A549 (cell line): ENCODE measurements around the gene GNB1L. TPM values are rescaled to one million over a fixed set of nuclear protein-coding genes. Genes with fewer than 3 reads are reported as not detected.

Experiments
- ATAC-seq, 2 experiments: fragments of 200-7000 bp in 1 of 2; fragments of >200 bp in 1 of 2; cut with Nextera tagmentation in 1 of 2; cut with Tn5 transposase in 1 of 2; 3 replicates each; pipeline versions ENCODE4 v1.8.0 to v1.9.1; 2018 to 2020; ENCODE audit warnings: mild to moderate bottlenecking in 1 of 2, moderate library complexity in 1 of 2
- CTCF ChIA-PET: fragments of 300-600 bp; sonication (Branson Sonifier 250); formaldehyde crosslinking; extraction: SDS; loops from one replicate; lab custom pipeline; 2021; ENCODE audit warnings: antibody characterized with exemption, inconsistent platforms; lab: Yijun Ruan, JAX
- POLR2A ChIA-PET: fragments of 350-600 bp; formaldehyde crosslinking; extraction: SDS; loops from one replicate; lab custom pipeline; 2021; ENCODE audit warnings: antibody characterized with exemption, inconsistent platforms; lab: Yijun Ruan, JAX
- DNase-seq, 2 experiments: peaks; one replicate each; pipeline versions ENCODE4 v3.0.0 to v3.0.0-alpha.2; 2011 to 2016; ENCODE audit warnings: low read depth in 1 of 2, low spot score in 1 of 2
- FAIRE-seq: peaks from 2 replicates; lab custom pipeline; 2011; peaks lifted over from hg19 to GRCh38; lab: Jason Lieb, UNC
- H3K27ac ChIP-seq, 2 experiments: fragments of >200 bp; sonication (Bioruptor Twin); formaldehyde crosslinking; 3 replicates each; pipeline ENCODE4 v1.5.1; 2016 to 2017
- H3K4me1 ChIP-seq: fragments of >200 bp; sonication (Bioruptor Twin); formaldehyde crosslinking; 3 replicates; pipeline ENCODE4 v1.6.1; 2016
- H3K4me2 ChIP-seq: fragments of >200 bp; sonication (Bioruptor Twin); formaldehyde crosslinking; 3 replicates; pipeline ENCODE4 v1.6.1; 2016
- H3K4me3 ChIP-seq: fragments of >200 bp; sonication (Bioruptor Twin); formaldehyde crosslinking; 3 replicates; pipeline ENCODE4 v1.5.1; 2016
- H3K9me3 ChIP-seq: fragments of >200 bp; sonication (Bioruptor Twin); formaldehyde crosslinking; 3 replicates; pipeline ENCODE4 v1.6.1; 2016
- CBX2 ChIP-seq: fragments of 200-600 bp; sonication (generic); IDR thresholded peaks from 2 replicates; pipeline ENCODE4 v1.6.1; 2016; ENCODE audit warnings: low read depth, mild to moderate bottlenecking, borderline replicate concordance
- CHD2 ChIP-seq: fragments of 150-350 bp; IDR thresholded peaks from 2 replicates; pipeline ENCODE4 v1.6.1; 2014; ENCODE audit warnings: low read length; ENCODE audit not compliant: partially characterized antibody
- CHD4 ChIP-seq: fragments of 200-600 bp; sonication (generic); IDR thresholded peaks from 2 replicates; pipeline ENCODE4 v1.6.1; 2016; ENCODE audit warnings: antibody characterized with exemption, mild to moderate bottlenecking, borderline replicate concordance
- EHMT2 ChIP-seq: fragments of 200-600 bp; sonication (generic); IDR thresholded peaks from 2 replicates; pipeline ENCODE4 v1.6.1; 2016; ENCODE audit warnings: antibody characterized with exemption, low read depth, mild to moderate bottlenecking, moderate library complexity
- ESRRA ChIP-seq: fragments of 150-350 bp; IDR thresholded peaks from 2 replicates; pipeline ENCODE4 v1.6.1; 2014; ENCODE audit warnings: mild to moderate bottlenecking, low read length, borderline replicate concordance
- FOSB ChIP-seq: fragments of 250-450 bp; sonication (Bioruptor Pico); IDR thresholded peaks from 2 replicates; pipeline ENCODE4 v1.5.0; 2020; ENCODE audit warnings: mild to moderate bottlenecking, moderate library complexity
- FOXS1 ChIP-seq: fragments of 250-450 bp; sonication (Bioruptor Pico); IDR thresholded peaks from 2 replicates; pipeline ENCODE4 v1.5.0; 2020; ENCODE audit warnings: mild to moderate bottlenecking, moderate library complexity
- HEYL ChIP-seq: fragments of 250-450 bp; sonication (Bioruptor Pico); IDR thresholded peaks from 2 replicates; pipeline ENCODE4 v1.8.0; 2021; ENCODE audit warnings: mild to moderate bottlenecking, moderate library complexity
- HOXA7 ChIP-seq: fragments of 250-450 bp; sonication (Bioruptor Pico); IDR thresholded peaks from 2 replicates; pipeline ENCODE4 v1.5.0; 2020; ENCODE audit warnings: mild to moderate bottlenecking, moderate library complexity
- HOXB13 ChIP-seq: fragments of 250-450 bp; sonication (Bioruptor Pico); IDR thresholded peaks from 2 replicates; pipeline ENCODE4 v1.5.0; 2020; ENCODE audit warnings: low read depth, mild to moderate bottlenecking, moderate library complexity
- HOXB5 ChIP-seq: fragments of 250-450 bp; sonication (Bioruptor Pico); IDR thresholded peaks from 2 replicates; pipeline ENCODE4 v1.5.0; 2020; ENCODE audit warnings: mild to moderate bottlenecking, moderate library complexity
- KDM1A ChIP-seq: fragments of 200-600 bp; sonication (generic); IDR thresholded peaks from 2 replicates; pipeline ENCODE4 v1.6.1; 2016; ENCODE audit warnings: low read depth, mild to moderate bottlenecking
- KDM5A ChIP-seq: fragments of 200-600 bp; sonication (generic); IDR thresholded peaks from 2 replicates; pipeline ENCODE4 v1.6.1; 2016; ENCODE audit warnings: antibody characterized with exemption, mild to moderate bottlenecking
- MYC ChIP-seq: IDR thresholded peaks from 2 replicates; pipeline ENCODE4 v1.6.1; 2012; ENCODE audit warnings: mild to moderate bottlenecking, inconsistent platforms, low read length, improper control_type of control experiment, borderline replicate concordance
- PHF8 ChIP-seq: fragments of 200-600 bp; sonication (generic); IDR thresholded peaks from 2 replicates; pipeline ENCODE4 v1.6.1; 2016; ENCODE audit warnings: low read depth, mild to moderate bottlenecking, antibody characterized with exemption, moderate library complexity, borderline replicate concordance
- POLR2A ChIP-seq: IDR thresholded peaks from 2 replicates; pipeline ENCODE4 v1.6.1; 2012; ENCODE audit warnings: mild to moderate bottlenecking, low read length
- POLR2AphosphoS2 ChIP-seq: conservative IDR thresholded peaks from 2 replicates; pipeline ENCODE4 v1.6.1; 2012; ENCODE audit warnings: low read length, improper control_type of control experiment, inconsistent platforms
- RAD21 ChIP-seq, 2 experiments: fragments of >200 bp in 1 of 2; sonication (Bioruptor Twin) in 1 of 2; formaldehyde crosslinking in 1 of 2; IDR thresholded peaks in 1 of 2; conservative IDR thresholded peaks in 1 of 2; 2 replicates in 1 of 2; 3 replicates in 1 of 2; pipeline ENCODE4 v1.6.1; 2012 to 2018; ENCODE audit warnings: inconsistent platforms in 1 of 2
- RARB ChIP-seq: fragments of 250-450 bp; sonication (Bioruptor Pico); IDR thresholded peaks from 2 replicates; pipeline ENCODE4 v1.8.0; 2021; ENCODE audit warnings: mild to moderate bottlenecking, moderate library complexity
- RCOR1 ChIP-seq: fragments of 150-350 bp; IDR thresholded peaks from 2 replicates; pipeline ENCODE4 v1.6.1; 2014; ENCODE audit warnings: antibody characterized with exemption, low read length, low read depth
- RFX5 ChIP-seq: fragments of 450-650 bp; IDR thresholded peaks from 2 replicates; pipeline ENCODE4 v1.7.1; 2014; ENCODE audit warnings: antibody characterized with exemption, mild to moderate bottlenecking, moderate library complexity
- RNF2 ChIP-seq: fragments of 200-600 bp; sonication (generic); IDR thresholded peaks from 2 replicates; pipeline ENCODE4 v1.6.1; 2016; ENCODE audit warnings: low read depth, mild to moderate bottlenecking, antibody characterized with exemption, moderate library complexity, borderline replicate concordance
- SREBF2 ChIP-seq: fragments of 450-650 bp; IDR thresholded peaks from 2 replicates; pipeline ENCODE4 v1.6.1; 2014; ENCODE audit warnings: mild to moderate bottlenecking, moderate library complexity
- TFCP2L1 ChIP-seq: fragments of 250-450 bp; sonication (Bioruptor Pico); IDR thresholded peaks from 2 replicates; pipeline ENCODE4 v1.5.0; 2021; ENCODE audit warnings: mild to moderate bottlenecking
- TP53 ChIP-seq: fragments of 250-450 bp; sonication (Bioruptor Pico); IDR thresholded peaks from 2 replicates; pipeline ENCODE4 v1.5.0; 2021; ENCODE audit warnings: mild to moderate bottlenecking, moderate library complexity
- WGBS: methylation state at CpG from one replicate; pipeline ENCODE4 v1.1.6; 2017; ENCODE audit errors: missing lambda C conversion rate; 5-methylcytosine and 5-hydroxymethylcytosine counted together
- polyA plus RNA-seq, 4 experiments: library from polyadenylated mRNA; depleted of rRNA in 3 of 4; stranded (reverse); fragments of >200 nt; fragmentation: RNase III in 1 of 4; extraction: RNeasy Plus Mini Kit Qiagen cat#74134 plus additional on column Dnase treatment in 1 of 4; gene quantifications; 2 replicates in 3 of 4; 3 replicates in 1 of 4; pipeline ENCODE4 v1.2.3, GENCODE V29; 2011 to 2017
- TF ChIP-seq, protein P1 (sequence below): IDR thresholded peaks from 2 replicates; pipeline ENCODE4 v1.6.1; 2012; ENCODE audit warnings: low read depth, borderline replicate concordance
- TF ChIP-seq, protein P2 (sequence below): fragments of >200 bp; sonication (Bioruptor Twin); formaldehyde crosslinking; IDR thresholded peaks from 3 replicates; pipeline ENCODE4 v1.5.1; 2016
- TF ChIP-seq, protein P3 (sequence below): fragments of >200 bp; sonication (Bioruptor Twin); formaldehyde crosslinking; IDR thresholded peaks from 3 replicates; pipeline ENCODE4 v1.6.1; 2016

GNB1L gene
- polyA plus RNA-seq, 2 of the 4 experiments (the other 2 are of a cell fraction): 1.8 to 10.3 TPM

DNA sequence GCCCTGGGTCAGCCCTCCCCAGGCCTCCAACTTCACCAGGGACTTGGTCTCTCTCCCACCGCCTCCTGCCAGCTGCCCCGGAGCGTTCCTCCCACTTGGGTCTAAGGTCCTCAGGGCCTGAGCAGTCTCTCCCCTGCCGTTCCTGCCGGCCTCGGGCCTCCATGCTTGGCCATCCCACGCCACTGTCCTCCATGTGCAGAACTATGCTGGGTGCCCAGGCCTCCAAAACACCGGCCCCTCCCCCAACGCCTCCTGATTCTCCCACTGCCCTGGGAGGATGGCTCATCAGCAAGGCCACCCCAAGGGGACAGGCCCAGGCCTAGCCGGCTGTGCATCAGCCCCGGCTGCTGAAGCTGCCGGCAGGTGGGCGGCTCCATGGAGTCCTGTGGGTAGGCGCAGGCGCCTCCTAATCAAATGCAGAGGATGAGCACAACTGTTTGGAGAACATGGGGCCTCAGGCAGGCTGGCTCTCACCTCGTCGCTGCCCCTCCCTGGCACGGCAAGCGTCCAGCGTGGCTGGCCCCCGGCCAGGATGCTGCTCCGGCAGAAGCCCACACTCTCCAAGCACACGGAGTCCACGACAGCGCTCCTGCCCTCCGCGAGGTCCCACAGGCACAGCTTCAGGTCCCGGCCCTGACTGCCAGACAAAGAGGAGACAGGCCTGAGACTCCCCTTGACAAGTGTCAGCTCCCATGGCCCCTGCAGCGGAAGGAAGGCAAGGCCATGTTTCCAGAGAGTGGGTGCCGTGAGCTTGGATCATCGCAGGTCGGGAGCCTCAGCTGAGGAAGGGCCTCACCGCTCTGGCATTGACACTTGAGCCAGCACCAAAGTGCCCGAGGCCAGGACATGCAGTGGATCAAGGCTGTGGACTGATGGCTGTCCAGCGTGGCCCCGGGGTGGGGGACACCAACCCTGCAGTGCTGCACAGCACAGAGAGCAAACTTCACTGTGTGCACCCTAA lies 42.6 kb downstream of the GNB1L start:
- H3K4me3 ChIP-seq: no peak overlapping the region
- H3K4me2 ChIP-seq: no peak overlapping the region
- ATAC-seq (no peak), DNase-seq (no peak)
- CTCF ChIA-PET: no interaction called here
- POLR2A ChIA-PET: interaction anchor here (0.5 kb wide), 1 partner anchor 8 kb away, joined by 3 read pairs; no protein-coding TSS in a partner anchor
- 84% methylated on average over 7 of the region's 36 CpGs for WGBS
- peaks cover 2% of the 10 kb centered on the region; the same call in 2 of the 3 replicates for H3K4me1 ChIP-seq
- TF ChIP-seq EHMT2 (no peak), ESRRA (no peak), PHF8 (no peak), RNF2 (no peak), RFX5 (no peak), POLR2A (no peak), CHD2 (no peak), MYC (no peak), CHD4 (no peak), HOXB13 (CRISPR knock-in tag) (no peak), KDM5A (no peak), HEYL (CRISPR knock-in tag) (no peak), FOXS1 (CRISPR knock-in tag) (no peak), TP53 (CRISPR knock-in tag) (no peak), HOXB5 (no peak), CBX2 (no peak), POLR2AphosphoS2 (no peak)
- TF ChIP-seq, protein P1, sequence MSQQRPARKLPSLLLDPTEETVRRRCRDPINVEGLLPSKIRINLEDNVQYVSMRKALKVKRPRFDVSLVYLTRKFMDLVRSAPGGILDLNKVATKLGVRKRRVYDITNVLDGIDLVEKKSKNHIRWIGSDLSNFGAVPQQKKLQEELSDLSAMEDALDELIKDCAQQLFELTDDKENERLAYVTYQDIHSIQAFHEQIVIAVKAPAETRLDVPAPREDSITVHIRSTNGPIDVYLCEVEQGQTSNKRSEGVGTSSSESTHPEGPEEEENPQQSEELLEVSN: no peak
- TF ChIP-seq, protein P2, sequence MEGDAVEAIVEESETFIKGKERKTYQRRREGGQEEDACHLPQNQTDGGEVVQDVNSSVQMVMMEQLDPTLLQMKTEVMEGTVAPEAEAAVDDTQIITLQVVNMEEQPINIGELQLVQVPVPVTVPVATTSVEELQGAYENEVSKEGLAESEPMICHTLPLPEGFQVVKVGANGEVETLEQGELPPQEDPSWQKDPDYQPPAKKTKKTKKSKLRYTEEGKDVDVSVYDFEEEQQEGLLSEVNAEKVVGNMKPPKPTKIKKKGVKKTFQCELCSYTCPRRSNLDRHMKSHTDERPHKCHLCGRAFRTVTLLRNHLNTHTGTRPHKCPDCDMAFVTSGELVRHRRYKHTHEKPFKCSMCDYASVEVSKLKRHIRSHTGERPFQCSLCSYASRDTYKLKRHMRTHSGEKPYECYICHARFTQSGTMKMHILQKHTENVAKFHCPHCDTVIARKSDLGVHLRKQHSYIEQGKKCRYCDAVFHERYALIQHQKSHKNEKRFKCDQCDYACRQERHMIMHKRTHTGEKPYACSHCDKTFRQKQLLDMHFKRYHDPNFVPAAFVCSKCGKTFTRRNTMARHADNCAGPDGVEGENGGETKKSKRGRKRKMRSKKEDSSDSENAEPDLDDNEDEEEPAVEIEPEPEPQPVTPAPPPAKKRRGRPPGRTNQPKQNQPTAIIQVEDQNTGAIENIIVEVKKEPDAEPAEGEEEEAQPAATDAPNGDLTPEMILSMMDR: no peak
- TF ChIP-seq, all 56 proteins: peak for 0
- H3K27ac ChIP-seq: no peak overlapping the region
- no peak for FAIRE-seq
- no peaks in the 10 kb centered on the region for H3K9me3 ChIP-seq

DNA sequence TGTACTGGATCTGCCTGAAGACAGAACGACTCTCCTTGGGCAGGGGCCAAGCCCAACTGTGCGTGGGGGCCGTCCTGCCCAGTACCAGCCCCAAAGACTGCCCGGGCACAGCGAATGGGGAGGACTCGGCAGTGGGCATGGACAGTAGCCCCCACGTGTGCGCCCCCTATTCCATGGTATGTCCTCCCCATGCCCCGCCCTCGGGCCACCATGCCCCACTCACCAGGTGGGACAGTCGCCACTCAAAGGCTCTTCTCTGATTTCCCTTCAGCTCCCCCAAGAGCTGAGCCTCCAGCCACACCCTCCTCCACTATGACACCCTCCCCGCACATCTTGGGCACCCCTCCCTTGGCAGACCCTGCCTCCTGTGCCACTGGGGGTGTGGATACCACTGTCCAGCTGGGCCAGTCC lies 43.5 kb downstream of the GNB1L start:
- WGBS: 89% methylated on average over 10 of the region's 12 CpGs
- Histone ChIP-seq H3K4me2 (no peak overlapping the region), H3K4me3 (no peak overlapping the region), H3K9me3 (no peaks in the 10 kb centered on the region), H3K27ac (no peak overlapping the region), H3K4me1 (peaks cover 10% of the 10 kb centered on the region)
- ATAC-seq: no peak
- ChIA-PET POLR2A (no interaction called here), CTCF (interaction anchor here (0.6 to 1.6 kb wide), 2 partner anchors 27 to 99 kb away, joined by 3 to 4 read pairs; no protein-coding TSS in a partner anchor)
- DNase-seq: no peak
- TF ChIP-seq PHF8 (no peak), FOSB (CRISPR knock-in tag) (no peak), RCOR1 (no peak), MYC (no peak), HOXA7 (CRISPR knock-in tag) (no peak), KDM1A (no peak), TFCP2L1 (CRISPR knock-in tag) (no peak), RAD21 (conservative IDR thresholded peaks at IDR 0.05 in 1 of 2, IDR thresholded peaks at IDR 0.05 in 1 of 2) (no peak), SREBF2 (no peak), RARB (CRISPR knock-in tag) (no peak)
- TF ChIP-seq, protein P3, sequence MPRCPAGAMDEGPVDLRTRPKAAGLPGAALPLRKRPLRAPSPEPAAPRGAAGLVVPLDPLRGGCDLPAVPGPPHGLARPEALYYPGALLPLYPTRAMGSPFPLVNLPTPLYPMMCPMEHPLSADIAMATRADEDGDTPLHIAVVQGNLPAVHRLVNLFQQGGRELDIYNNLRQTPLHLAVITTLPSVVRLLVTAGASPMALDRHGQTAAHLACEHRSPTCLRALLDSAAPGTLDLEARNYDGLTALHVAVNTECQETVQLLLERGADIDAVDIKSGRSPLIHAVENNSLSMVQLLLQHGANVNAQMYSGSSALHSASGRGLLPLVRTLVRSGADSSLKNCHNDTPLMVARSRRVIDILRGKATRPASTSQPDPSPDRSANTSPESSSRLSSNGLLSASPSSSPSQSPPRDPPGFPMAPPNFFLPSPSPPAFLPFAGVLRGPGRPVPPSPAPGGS: no peak
- no peak for FAIRE-seq
